ENCODE measurements around the gene PCDHGA1.
"Not testable (repeated sequence)": the region's sequence is repeated elsewhere in the genome, so short reads cannot be mapped to it uniquely, and the experiment has no call there.

The PCDHGA1 gene

GRCh38 chr5:141383345-141383744, 53.0 kb downstream of the PCDHGA1 start:
- DNase-seq (ENCODE audit: low read depth) = no peak

DNA sequence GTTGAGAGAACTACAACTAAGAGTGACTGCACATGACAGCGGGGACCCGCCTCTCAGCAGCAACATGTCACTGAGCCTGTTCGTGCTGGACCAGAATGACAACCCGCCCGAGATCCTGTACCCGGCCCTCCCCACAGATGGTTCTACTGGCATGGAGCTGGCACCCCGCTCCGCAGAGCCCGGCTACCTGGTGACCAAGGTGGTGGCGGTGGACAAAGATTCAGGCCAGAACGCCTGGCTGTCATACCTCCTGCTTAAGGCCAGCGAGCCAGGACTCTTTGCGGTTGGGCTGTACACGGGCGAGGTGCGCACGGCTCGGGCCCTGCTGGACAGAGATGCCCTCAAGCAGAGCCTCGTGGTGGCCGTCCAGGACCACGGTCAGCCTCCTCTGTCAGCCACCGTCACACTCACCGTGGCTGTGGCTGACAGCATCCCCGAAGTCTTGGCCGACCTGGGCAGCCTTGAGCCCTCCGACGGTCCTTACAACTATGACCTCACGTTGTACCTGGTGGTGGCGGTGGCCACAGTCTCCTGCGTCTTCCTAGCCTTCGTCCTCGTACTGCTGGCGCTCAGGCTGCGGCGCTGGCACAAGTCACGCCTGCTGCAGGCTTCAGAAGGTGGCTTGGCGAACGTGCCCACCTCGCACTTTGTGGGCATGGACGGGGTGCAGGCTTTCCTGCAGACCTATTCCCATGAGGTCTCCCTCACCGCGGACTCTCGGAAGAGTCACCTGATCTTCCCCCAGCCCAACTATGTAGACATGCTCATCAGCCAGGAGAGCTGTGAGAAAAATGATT, 54.4 kb downstream of the PCDHGA1 start:
- no peak for DNase-seq (ENCODE audit: low read depth)

GRCh38 chr5:141387557-141388311, 57.4 kb downstream of the PCDHGA1 start, which contains the start of gene PCDHGB4:
Gene PCDHGB4, plus strand, starts transcription at chr5:141387698. Its CDS starts 187 bp downstream, at chr5:141387885.
- DNase-seq (ENCODE audit: low read depth) = not testable (repeated sequence)

DNA sequence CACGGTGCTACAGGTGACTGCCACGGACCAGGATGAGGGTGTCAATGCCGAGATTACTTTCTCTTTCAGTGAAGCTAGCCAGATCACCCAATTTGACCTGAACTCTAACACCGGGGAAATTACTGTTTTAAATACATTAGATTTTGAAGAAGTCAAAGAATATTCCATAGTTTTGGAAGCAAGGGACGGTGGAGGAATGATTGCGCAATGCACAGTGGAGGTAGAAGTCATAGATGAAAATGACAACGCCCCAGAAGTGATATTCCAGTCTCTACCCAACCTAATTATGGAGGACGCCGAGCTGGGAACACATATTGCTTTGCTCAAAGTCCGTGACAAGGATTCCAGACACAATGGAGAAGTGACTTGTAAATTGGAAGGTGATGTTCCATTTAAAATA, 58.3 kb downstream of the PCDHGA1 start:
- DNase-seq (ENCODE audit: low read depth) = no peak

GRCh38 chr5:141389153-141390042, 59.1 kb downstream of the PCDHGA1 start:
- no peak for DNase-seq (ENCODE audit: low read depth)

- DNase-seq (ENCODE audit: low read depth) = no peak
These were observed 62.3 kb downstream of the PCDHGA1 start, which contains the start of gene PCDHGA8 for GRCh38 chr5:141392429-141393198. Gene PCDHGA8, plus strand, starts transcription at chr5:141392633. Its CDS starts 181 bp downstream, at chr5:141392814.

- no peak for DNase-seq (ENCODE audit: low read depth)
These were observed 63.0 kb downstream of the PCDHGA1 start for GRCh38 chr5:141393267-141393666.

DNA sequence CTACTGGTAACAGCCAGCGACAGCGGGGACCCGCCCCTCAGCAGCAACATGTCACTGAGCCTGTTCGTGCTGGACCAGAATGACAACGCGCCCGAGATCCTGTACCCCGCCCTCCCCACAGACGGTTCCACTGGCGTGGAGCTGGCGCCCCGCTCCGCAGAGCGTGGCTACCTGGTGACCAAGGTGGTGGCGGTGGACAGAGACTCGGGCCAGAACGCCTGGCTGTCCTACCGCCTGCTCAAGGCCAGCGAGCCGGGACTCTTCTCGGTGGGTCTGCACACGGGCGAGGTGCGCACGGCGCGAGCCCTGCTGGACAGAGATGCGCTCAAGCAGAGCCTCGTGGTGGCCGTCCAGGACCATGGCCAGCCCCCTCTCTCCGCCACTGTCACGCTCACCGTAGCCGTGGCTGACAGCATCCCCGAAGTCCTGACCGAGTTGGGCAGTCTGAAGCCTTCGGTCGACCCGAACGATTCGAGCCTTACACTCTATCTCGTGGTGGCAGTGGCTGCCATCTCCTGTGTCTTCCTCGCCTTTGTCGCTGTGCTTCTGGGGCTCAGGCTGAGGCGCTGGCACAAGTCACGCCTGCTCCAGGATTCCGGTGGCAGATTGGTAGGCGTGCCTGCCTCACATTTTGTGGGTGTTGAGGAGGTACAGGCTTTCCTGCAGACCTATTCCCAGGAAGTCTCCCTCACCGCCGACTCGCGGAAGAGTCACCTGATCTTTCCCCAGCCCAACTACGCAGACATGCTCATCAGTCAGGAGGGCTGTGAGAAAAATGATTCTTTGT, 64.3 kb downstream of the PCDHGA1 start:
- DNase-seq (ENCODE audit: low read depth) = not testable (repeated sequence)

DNA sequence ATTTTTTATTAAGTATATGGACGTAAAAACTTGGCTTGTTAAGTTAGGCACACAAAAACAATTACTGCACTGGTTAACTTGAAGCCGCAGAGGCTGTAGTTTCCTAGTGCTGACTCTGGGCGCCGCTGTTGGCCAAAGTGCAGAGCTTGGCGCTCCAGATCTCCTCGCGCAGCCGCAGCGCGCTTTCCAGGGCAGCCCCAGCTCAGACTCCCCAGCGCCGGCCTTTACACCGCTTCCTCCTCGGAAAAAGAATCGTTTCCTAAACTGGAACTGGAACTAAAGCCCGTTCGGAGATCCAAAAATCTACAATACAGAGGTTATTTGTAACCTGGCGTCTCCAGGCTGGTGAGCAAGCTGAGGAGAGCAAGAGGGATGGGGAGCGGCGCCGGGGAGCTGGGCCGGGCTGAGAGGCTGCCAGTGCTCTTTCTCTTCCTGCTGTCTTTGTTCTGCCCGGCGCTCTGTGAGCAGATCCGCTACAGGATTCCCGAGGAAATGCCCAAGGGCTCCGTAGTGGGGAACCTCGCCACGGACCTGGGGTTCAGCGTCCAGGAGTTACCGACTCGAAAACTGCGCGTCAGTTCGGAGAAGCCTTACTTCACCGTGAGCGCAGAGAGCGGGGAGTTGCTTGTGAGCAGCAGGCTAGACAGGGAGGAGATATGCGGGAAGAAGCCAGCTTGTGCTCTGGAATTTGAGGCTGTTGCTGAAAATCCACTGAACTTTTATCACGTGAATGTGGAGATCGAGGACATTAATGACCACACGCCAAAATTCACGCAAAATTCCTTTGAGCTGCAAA, 67.6 kb downstream of the PCDHGA1 start, which contains the start of gene PCDHGB5:
Gene PCDHGB5 (plus strand): TSS at position 192 of the 796 bp plus-strand sequence. CDS start 181 bp downstream, at position 373.
- not testable (repeated sequence) for DNase-seq (ENCODE audit: low read depth)

- no peak for DNase-seq (ENCODE audit: low read depth)
These were observed 68.3 kb downstream of the PCDHGA1 start for GRCh38 chr5:141398608-141399007.

- DNase-seq (ENCODE audit: low read depth) = no peak
These were observed 69.4 kb downstream of the PCDHGA1 start for GRCh38 chr5:141399555-141400258.

DNA sequence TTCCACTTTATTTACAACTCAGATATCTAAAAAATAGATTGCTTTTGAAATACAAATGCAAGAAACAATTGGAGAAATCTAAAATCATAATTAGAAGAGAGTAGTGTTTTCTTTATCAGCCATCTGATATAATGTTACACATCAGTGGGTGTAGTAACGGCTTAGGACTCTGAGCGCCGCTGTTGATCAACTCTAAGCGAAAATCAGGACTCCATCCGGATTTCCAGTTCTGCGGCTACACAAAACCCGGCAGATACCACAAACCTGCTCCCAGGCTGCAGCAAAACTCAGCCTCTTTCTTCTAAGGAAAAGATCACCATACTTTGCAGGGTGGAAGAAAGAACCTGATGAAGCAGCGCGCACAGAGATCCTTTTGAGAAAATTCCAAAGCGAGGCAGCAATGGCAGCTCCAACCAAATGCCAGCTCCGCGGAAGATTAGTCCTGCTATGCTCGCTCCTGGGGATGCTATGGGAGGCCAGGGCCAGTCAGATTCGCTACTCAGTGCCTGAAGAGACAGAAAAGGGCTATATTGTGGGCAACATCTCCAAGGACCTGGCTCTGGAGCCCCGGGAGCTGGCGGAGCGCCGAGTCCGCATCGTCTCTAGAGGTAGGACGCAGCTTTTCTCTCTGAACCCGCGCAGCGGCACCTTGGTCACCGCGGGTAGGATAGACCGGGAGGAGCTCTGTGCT, 72.4 kb downstream of the PCDHGA1 start, which contains the start of gene PCDHGA9:
Gene PCDHGA9 (plus strand): TSS at position 226 of the 691 bp plus-strand sequence. CDS start 175 bp downstream, at position 401.
- DNase-seq (ENCODE audit: low read depth) = no peak

DNA sequence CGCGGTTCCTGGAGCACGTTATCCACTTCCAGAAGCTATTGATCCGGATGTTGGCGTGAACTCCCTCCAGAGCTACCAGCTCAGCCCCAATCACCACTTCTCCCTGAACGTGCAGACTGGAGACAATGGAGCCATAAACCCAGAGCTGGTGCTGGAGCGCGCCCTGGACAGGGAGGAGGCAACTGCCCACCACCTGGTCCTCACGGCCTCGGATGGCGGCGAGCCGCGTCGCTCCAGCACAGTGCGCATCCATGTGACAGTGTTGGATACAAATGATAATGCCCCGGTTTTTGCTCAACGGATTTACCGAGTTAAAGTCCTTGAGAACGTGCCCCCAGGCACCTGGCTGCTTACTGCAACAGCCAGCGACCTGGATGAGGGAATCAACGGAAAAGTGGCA, 73.1 kb downstream of the PCDHGA1 start:
- DNase-seq (ENCODE audit: low read depth) = no peak

DNA sequence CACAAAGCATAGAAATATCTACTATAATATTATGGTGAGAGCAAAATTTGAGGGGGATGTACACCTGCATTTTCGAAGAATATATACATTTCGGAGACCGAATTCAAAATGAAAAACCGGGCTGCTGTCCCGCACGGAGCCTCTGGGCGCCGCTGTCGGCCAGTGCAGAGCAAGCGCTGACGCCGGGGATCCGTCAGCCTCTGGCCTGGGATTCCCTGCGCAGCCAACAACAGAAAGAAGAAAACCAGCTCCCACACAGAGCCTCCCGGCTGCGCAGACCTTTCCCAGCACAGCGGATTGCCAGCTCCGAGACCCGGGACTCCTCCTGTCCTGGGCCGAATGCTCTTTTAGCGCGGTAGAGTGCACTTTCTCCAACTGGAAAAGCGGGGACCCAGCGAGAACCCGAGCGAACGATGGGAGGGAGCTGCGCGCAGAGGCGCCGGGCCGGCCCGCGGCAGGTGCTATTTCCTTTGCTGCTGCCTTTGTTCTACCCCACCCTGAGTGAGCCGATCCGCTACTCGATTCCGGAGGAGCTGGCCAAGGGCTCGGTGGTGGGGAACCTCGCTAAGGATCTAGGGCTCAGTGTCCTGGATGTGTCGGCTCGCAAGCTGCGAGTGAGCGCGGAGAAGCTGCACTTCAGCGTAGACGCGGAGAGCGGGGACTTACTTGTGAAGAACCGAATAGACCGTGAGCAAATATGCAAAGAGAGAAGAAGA, 77.6 kb downstream of the PCDHGA1 start, which contains the start of gene PCDHGB6:
Gene PCDHGB6 (plus strand): TSS at position 232 of the 716 bp plus-strand sequence. CDS start 182 bp downstream, at position 414.
- DNase-seq (ENCODE audit: low read depth) = not testable (repeated sequence)

DNA sequence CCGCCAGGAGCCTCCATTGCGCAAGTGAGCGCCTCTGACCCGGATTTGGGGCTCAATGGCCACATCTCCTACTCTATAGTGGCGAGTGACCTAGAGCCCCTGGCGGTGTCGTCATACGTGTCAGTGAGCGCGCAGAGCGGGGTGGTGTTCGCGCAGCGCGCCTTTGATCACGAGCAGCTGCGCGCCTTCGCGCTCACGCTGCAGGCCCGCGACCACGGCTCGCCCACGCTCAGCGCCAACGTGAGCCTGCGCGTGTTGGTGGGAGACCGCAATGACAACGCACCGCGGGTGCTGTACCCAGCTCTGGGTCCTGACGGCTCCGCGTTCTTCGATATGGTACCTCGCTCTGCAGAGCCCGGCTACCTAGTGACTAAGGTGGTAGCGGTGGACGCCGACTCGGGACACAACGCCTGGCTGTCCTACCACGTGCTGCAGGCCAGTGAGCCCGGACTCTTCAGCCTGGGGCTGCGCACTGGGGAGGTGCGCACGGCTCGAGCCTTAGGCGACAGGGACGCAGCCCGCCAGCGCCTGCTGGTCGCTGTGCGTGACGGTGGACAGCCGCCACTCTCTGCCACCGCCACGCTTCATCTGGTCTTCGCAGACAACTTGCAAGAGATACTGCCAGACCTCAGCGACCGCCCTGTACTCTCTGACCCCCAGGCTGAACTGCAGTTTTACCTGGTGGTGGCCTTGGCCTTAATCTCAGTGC, 79.4 kb downstream of the PCDHGA1 start:
- DNase-seq (ENCODE audit: low read depth) = no peak

DNA sequence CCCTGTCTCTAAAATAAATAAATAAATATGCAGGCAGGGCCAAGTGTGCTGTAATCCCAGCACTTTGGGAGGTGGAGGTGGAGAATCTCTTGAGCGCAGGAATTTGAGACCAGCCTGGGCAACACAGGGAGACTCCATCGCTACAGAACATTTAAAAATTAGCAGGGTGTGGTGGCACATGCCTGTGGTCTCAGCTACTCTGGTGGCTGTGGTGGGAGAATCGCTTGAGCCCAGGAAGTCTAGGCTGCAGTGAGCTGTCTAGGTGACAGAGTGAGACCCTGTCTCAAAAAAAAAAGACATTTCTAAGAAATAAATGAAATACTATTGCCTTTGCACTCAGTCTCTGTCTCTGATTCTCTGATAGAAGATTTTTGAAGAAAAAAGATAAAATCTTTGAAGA, 81.3 kb downstream of the PCDHGA1 start:
- no peak for DNase-seq (ENCODE audit: low read depth)

Data from HS-27A (cell line).